GM12864 (cell line): ENCODE results near the gene ATP13A1.
"Not testable (repeated sequence)": the region's sequence is repeated elsewhere in the genome, so short reads cannot be mapped to it uniquely, and the experiment has no call there.

Experiments used
- DNase-seq: peaks from one replicate; pipeline ENCODE4 v3.0.0-alpha.2; 2011; ENCODE audit warnings: low read depth
- H3K4me3 ChIP-seq: 2 replicates; pipeline ENCODE4 v1.5.1; 2011; ENCODE audit warnings: mild to moderate bottlenecking, low read depth, low read length, control low read depth
- CTCF ChIP-seq: IDR thresholded peaks from 2 replicates; pipeline ENCODE4 v1.5.1; 2011; ENCODE audit warnings: low read depth, mild to moderate bottlenecking, moderate library complexity, low read length, control low read depth, inconsistent platforms; ENCODE audit errors: missing control alignments

ATP13A1 gene

GRCh38 chr19:19602136-19602712 lies 61.3 kb downstream of the ATP13A1 start:
- DNase-seq, result no peak
- no peak overlapping the region for H3K4me3 ChIP-seq
- no peak for TF ChIP-seq CTCF

GRCh38 chr19:19600793-19601330 lies 62.6 kb downstream of the ATP13A1 start:
- no peak overlapping the region for H3K4me3 ChIP-seq
- no peak for TF ChIP-seq CTCF
- DNase-seq, result no peak

- H3K4me3 ChIP-seq, result peak overlapping the region; percentile 26
- not testable (repeated sequence) for DNase-seq
Observed at GRCh38 chr19:19598728-19599451, 64.6 kb downstream of the ATP13A1 start.

GRCh38 chr19:19597809-19598306 lies 65.6 kb downstream of the ATP13A1 start:
- DNase-seq, result peak; percentile 90
- no peak overlapping the region for H3K4me3 ChIP-seq
- TF ChIP-seq CTCF, result no peak
